T-helper 22 cell (primary cell): ENCODE measurements around the gene MATN3.

Experiments
- DNase-seq: peaks from one replicate; pipeline ENCODE4 v3.0.0-alpha.2; 2020; ENCODE audit warnings: low read depth

The MATN3 gene

DNA sequence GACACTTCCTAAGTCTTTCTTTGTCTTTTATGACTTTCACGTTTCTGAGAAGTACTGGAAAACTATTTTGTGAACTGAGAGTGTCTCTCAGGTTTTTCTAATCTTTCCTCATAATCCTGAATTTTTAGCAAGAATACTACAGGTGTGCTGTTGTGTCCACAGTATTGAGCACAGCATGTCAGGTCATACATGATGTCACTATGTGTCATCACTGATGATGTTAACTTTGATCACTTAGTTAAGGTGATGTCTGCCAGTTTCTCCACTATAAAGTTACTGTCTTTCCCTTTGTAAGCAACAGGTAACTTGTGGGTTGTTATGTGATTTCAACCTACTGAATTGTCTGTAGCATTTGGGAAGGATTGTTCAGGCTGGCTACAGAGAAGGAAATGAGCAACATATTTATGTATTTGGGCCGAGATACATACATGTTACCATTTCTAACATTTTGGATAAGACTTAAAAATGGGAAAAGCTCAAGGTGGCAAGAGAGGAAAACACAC is 11.1 kb downstream of the MATN3 start:
- no peak for DNase-seq

DNA sequence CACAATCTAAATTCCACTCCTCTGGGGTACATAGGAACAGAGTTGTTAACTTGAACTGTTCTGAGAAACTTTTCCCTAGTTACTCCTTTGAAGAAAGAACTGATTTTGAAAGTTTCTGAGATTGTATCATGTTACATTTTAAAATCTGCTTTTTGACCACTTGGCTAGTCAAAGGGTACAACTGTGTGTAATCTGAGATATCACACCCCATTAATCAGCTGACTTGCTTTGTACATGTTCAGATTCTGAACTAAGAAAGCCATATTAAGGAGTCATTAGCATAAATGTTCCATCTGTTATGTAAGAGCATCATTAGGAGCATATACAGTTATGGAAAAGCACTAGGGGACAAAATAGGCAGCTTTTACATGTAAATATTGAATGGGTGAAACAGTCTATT is 18.7 kb downstream of the MATN3 start:
- DNase-seq = no peak

GRCh38 chr2:19991895-19992294 is 20.6 kb downstream of the MATN3 start:
- DNase-seq = no peak

- DNase-seq = no peak
These were observed 22.1 kb downstream of the MATN3 start for GRCh38 chr2:19990416-19990728.

- DNase-seq = peak; percentile 70
These were observed 22.6 kb downstream of the MATN3 start, which contains the start of gene WDR35 for GRCh38 chr2:19989667-19990415. Gene WDR35, minus strand, starts transcription at chr2:19990105. Its CDS starts 90 bp downstream, at chr2:19990015.

DNA sequence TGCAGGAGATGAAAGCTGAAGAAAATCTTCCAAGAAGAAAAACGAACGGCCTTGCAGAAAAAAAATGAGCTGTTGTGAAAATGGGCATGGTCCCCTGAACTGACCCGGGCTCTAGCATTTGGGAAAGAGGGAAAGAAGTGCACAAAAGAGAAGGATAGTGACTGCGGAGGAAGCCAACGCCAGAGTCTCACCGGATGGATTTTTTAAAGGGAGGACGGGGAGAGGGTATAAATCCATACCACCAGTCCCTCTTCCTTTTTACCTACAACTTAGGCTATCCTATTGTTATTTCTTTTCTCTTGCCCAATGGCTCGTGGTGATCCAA is 23.2 kb downstream of the MATN3 start:
- DNase-seq = no peak

DNA sequence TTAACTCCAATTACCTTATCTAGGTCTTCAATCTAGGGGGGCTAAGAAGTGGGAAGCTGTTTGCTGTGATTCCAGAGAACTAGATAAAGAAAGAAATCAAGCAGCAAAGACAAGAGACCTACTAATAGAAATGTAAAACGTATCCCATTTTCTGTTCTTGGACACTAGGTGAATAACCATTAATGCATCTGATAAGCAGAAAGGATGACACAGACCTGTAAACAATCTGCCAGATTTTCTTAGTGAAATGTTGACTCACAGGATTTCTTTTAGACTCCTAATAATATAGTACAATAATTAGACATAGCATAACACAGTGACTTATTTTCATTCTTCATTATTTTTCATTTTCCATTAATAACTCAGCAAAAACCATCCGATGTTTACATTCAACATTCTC is 23.9 kb downstream of the MATN3 start:
- DNase-seq = no peak

GRCh38 chr2:19987936-19988335 is 24.5 kb downstream of the MATN3 start:
- no peak for DNase-seq

DNA sequence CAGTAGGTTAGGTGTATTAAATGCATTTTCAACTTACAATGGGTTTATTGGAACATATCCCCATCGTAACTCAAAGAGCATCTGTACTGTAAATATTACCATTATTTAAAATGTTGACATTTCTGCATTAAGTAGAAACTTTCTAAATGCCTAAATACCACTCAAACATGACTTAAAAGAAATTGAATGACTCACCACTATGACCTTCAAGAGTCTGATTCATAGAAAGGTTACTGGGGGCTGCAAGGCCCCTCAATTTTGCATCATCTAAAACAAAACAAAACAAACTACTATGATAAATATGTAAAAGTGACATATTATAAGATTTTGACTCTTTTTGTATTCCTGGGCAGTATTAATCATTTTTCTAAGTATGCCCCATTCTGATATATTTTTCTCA is 30.2 kb downstream of the MATN3 start:
- DNase-seq = no peak

DNA sequence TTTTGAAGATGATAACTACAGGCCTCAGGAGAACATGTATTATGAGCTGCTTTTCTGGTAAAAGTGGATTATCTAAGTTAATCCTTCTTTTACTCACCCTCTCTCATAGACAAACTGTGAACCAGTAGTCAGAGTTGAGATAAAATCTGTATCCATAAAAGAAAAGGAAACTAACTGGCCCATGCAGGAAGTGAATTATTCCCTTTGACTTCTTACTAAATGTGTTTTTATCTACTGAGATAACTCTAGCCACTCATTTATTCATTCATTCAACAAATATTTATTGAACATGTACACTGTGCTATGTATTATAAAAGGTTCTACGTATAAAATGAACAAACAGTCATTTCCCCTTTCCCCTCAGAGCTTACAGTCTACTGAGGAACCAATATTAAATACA is 32.5 kb downstream of the MATN3 start:
- DNase-seq = no peak

DNA sequence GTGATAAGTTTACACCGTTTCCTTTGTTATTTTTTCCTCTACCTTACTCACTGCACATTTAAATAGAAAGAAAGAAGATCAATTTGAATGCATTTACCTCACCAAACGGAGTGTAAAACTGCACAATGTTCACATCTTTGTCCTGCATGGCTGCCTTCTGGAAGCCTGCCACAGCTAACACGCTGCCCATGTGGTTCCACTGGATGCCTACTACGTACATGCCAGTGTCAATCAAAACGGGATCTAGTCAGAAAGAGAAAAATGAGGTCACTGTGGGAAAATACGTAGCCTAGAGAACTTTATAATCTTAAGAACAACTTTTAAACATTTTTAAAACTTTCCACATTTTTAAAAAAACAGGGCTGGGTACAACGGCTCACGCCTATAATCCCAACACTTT is 39.0 kb downstream of the MATN3 start:
- DNase-seq = no peak

GRCh38 chr2:19971691-19972090 is 40.8 kb downstream of the MATN3 start:
- DNase-seq = peak; percentile 2

DNA sequence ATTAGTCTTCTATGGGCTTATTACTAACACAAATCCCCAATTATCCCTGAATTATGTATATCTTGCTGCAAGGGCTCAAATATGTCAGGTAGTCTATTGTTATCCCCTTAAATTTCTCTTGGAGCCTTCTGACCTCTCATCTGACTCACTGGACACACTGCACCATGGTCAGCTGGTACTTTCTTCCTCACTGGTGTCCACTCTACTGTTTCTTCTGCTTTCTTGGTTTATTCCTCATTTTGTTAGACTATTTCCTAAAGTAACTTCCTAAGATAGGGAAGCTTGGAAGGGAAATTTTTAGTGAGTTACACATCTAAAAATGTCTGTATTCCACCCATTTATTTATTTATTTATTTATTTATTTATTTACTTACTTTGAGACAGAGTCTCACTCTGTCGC is 49.1 kb downstream of the MATN3 start:
- no peak for DNase-seq

DNA sequence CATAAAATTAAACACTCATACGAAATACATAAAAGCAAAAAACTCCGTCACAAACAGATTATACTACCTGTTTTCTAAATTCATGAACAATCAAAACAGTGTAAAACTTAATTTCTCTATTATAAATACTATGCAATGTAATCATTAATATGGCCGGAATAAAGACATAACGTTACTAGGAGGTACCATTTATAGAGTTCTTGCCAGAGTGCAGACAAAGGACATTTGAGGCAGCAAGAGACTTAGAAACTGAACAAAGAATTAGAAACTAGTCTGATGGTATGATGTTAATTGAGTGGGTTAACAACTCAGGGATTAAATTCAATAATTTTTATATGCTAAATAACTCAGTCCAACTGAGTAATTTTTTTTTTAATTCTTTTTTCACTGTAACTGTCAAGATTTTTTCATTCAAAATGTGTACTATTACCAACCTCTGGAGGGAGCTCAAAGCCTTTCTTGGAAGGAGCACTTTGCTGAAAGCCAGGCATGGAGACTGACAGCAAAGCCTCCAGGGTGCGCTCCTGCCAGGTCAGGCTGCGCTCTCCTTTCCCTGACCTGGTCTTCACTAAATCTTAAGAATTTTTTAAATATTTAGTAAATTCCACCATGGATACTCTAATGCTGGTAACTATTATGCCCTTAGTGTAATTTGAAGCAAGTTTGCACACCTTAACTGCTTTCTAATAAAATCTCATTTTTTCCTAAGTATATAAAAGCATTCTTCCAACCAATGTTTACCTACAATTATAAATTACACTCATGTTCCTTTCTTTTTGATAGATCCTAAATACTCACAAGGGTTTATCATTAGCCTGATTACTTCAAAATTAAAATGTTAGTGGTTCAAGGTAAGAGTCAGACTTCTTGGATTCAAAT is 56.7 kb downstream of the MATN3 start:
- DNase-seq = peak; percentile 4

- DNase-seq = no peak
These were observed 63.4 kb downstream of the MATN3 start for GRCh38 chr2:19949071-19949470.

GRCh38 chr2:19947184-19947940 is 65.1 kb downstream of the MATN3 start:
- no peak for DNase-seq

- DNase-seq = no peak
These were observed 68.1 kb downstream of the MATN3 start for GRCh38 chr2:19944205-19944845.

DNA sequence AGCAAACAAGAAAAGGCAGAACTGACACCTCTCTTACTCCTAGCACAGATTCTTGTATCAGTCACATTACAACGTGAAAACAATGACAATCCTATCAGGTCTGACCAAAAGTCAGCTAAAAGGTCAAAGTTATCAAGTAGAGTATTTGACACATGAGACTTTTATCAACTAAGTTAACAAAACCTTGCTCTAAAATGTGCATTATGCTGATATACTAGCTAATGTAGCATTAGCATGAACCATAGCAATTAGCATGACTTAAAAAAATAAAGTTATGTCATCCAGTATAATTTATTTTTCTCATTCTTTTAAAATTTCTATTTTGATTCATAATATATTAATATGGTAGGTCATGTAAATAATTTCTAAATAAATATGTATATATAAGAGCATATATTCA is 69.3 kb downstream of the MATN3 start:
- no peak for DNase-seq

DNA sequence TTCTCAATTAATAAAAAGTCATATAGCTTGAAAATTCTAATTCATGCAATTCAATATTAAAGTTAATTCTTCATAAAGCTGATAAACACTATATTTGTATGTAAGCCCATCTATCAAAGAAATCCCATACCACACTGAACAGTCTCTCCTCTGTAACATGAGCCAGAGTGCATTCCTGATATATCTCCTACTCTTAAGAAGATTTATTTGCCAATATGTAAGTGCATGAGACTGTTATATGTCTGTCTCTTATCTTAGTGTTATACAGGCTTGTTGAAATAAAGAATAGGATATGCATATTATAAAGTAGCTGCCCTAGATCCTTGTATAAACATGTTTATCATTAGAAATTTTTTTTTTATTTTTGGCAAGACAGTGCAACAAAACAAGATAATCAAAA is 70.3 kb downstream of the MATN3 start:
- no peak for DNase-seq
